ENCODE measurements around the gene NPAT.

GRCh38 chr11:108142304-108142703, 80.1 kb downstream of the NPAT start:
- no peak for TF ChIP-seq CTCF (IDR thresholded peaks at IDR 0.05; ENCODE audit: insufficient read depth, low read length)
- no peak for TF ChIP-seq POLR2AphosphoS5 (IDR thresholded peaks at IDR 0.05; ENCODE audit: low read depth)
- no peak for TF ChIP-seq GABPA (IDR thresholded peaks at IDR 0.05; ENCODE audit: low read depth)
- TF ChIP-seq REST (IDR thresholded peaks at IDR 0.05; ENCODE audit: insufficient replicate concordance, low read depth) = no peak
- TF ChIP-seq SPI1 (IDR thresholded peaks at IDR 0.05; ENCODE audit: borderline replicate concordance, low read depth) = no peak

All from HL-60 (cell line).